HG03457 (cell line): Measurements from ENCODE around the gene ARHGAP33.
"Not testable (repeated sequence)": the region's sequence is repeated elsewhere in the genome, so short reads cannot be mapped to it uniquely, and the experiment has no call there.

Experiments used
- ATAC-seq: cut with Tn5 transposase; IDR thresholded peaks from one replicate; pipeline ENCODE4 v1.9.1; 2021; ENCODE audit warnings: moderate number of reproducible peaks; ENCODE audit not compliant: unreplicated experiment

Gene ARHGAP33

GRCh38 chr19:35790981-35791813, 15.8 kb downstream of the ARHGAP33 start:
- ATAC-seq = no peak

GRCh38 chr19:35791814-35792279, 16.5 kb downstream of the ARHGAP33 start:
- ATAC-seq = no peak

GRCh38 chr19:35792312-35792711, 16.9 kb downstream of the ARHGAP33 start:
- ATAC-seq = no peak

GRCh38 chr19:35792888-35793287, 17.5 kb downstream of the ARHGAP33 start:
- no peak for ATAC-seq

GRCh38 chr19:35793381-35794165, 18.2 kb downstream of the ARHGAP33 start:
- ATAC-seq = no peak

- ATAC-seq = not testable (repeated sequence)
Measured at GRCh38 chr19:35795564-35795963, 20.2 kb downstream of the ARHGAP33 start.

- no peak for ATAC-seq
Measured at GRCh38 chr19:35796645-35797542, 21.5 kb downstream of the ARHGAP33 start.

- ATAC-seq = no peak
Measured at GRCh38 chr19:35797663-35798062, 22.3 kb downstream of the ARHGAP33 start.

GRCh38 chr19:35801828-35802227, 26.5 kb downstream of the ARHGAP33 start:
- no peak for ATAC-seq

- no peak for ATAC-seq
Measured at GRCh38 chr19:35805526-35806102, 30.2 kb downstream of the ARHGAP33 start.

GRCh38 chr19:35806597-35806996, 31.2 kb downstream of the ARHGAP33 start:
- no peak for ATAC-seq

- ATAC-seq = no peak
Measured at GRCh38 chr19:35807633-35808032, 32.3 kb downstream of the ARHGAP33 start.

GRCh38 chr19:35811317-35812219, 36.2 kb downstream of the ARHGAP33 start:
- no peak for ATAC-seq

- no peak for ATAC-seq
Measured at GRCh38 chr19:35812220-35813042, 37.1 kb downstream of the ARHGAP33 start, which contains the start of gene PRODH2. Gene PRODH2 (minus strand): TSS chr19:35812845. CDS start chr19:35812805, 40 bp downstream.

GRCh38 chr19:35813043-35813890, 37.9 kb downstream of the ARHGAP33 start:
- ATAC-seq = no peak

- ATAC-seq = no peak
Measured at GRCh38 chr19:35816262-35816661, 40.9 kb downstream of the ARHGAP33 start.

GRCh38 chr19:35816846-35817245, 41.5 kb downstream of the ARHGAP33 start:
- no peak for ATAC-seq

- ATAC-seq = no peak
Measured at GRCh38 chr19:35818445-35818844, 43.1 kb downstream of the ARHGAP33 start.
